AG08395 (cell line): ENCODE data around the gene ESRP2.

ENCODE experiments used
- DNase-seq: peaks from one replicate; pipeline ENCODE4 v3.0.0; 2012; ENCODE audit warnings: mixed read lengths, low spot score

ESRP2 gene

DNA sequence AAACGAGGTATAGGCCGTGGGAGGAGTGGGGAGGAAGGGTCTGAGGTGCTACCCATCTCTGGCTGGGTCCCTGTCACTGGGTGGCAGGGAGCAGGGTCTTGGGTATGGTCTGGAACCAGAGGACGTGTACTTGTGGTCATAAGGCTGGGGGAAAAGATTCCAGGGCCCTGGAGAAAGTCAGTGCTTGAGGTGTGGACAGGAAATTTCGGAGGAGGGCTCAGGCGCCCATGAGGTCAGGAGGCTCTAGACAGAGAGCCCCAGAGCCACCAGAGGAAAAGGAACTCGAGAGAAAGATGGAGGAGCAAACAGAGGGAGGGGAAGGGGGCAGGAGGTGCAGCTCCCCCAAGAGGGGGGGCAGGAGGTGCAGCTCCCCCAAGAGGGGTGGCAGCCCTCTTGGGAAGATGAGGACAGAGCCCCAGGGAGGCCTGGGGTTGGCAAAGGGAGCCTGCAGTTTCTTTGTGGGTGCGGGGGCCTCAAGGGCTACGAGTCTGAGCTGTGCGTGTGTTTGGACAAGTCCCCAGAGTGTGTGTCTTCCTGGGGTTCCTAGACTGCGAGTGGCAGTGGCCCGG, 27.7 kb upstream of the ESRP2 start:
- DNase-seq: no peak

DNA sequence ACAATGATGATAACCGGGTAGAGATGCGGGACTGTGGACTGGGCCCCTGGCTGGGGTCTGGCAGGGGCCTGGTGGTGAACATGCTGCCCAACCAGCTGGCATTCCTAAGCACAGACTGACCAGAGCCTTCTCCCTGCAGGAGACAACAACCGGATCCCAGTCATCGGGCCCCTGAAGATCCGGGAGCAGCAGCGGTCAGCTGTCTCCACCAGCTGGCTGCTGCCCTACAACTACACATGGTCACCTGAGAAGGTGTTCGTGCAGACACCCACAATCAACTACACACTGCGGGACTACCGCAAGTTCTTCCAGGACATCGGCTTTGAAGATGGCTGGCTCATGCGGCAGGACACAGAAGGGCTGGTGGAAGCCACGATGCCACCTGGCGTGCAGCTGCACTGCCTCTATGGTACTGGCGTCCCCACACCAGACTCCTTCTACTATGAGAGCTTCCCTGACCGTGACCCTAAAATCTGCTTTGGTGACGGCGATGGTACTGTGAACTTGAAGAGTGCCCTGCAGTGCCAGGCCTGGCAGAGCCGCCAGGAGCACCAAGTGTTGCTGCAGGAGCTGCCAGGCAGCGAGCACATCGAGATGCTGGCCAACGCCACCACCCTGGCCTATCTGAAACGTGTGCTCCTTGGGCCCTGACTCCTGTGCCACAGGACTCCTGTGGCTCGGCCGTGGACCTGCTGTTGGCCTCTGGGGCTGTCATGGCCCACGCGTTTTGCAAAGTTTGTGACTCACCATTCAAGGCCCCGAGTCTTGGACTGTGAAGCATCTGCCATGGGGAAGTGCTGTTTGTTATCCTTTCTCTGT, 23.3 kb upstream of the ESRP2 start:
- DNase-seq: no peak

DNA sequence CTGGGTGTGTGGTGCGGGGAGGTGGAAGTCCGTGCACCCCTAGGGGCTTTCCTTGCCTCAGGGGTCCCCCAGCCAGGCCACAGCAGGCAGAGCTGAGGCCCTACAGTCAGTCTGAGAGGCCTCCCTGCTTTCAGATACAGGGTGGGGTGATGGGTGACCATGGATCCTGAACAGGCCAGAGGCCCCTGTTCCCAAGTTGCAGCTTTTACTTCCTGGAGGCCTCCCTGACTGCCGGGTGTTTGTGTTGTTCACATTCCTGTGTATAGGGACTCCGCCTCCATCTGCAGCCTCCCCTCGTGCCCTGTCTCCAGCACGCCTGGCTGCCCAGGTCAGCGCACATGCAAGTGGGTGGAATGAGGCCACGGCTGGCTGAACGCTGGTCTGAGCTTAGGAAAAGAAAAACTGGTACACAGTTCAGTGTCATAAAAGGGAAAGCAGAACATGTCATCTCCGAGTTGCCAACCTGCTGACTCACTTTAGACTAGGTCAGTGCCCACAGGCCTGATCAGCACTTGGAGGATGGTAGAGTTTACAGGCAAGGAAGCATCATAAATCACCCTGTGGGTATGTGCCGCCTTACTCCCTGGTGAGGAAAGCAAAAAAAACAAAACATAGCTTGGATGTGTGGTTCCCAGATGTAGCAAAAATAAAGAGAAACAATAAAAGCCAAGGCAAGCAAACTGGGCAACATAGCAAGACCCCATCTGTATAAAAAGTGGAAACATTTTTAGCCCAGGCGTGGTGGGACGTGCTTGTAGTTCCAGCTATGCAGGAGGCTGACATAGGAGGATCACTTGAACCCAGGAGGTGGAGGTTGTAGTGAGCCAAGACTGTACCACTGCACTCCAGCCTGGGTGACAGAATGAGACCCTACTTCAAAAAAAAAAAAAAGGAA, 22.2 kb upstream of the ESRP2 start:
- peak; percentile 67 for DNase-seq

DNA sequence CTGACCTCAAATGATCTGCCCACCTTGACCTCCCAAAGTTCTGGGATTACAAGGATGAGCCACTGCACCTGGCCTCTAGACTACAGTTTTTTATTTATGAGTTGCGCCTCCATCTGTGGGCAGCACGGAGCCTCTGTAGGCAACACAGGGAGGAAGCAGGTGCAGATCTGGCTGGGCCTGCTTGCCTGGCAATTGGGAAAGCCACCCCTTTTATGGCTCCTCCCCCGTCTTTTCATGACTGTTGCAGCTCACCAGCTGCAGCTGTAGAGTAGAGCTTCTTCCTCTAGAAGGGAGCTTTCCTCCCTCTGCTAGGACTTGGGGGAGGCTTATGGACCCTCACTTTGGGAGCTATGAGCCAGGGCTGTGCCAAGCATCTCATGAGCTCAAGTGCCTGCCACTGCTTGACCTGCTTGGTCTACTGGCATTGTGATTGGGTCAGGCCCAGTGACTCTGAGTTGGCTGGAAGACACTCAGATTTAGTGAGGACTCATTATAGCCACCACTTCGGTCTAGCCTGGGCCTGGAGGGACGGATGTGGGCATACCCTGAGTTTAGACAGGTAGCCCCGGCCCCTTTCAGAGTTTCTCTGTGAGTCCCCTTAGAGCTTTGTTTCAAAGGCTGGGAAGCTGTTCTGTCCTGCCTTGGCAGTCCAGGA, 21.5 kb upstream of the ESRP2 start:
- peak; percentile 22 for DNase-seq

DNA sequence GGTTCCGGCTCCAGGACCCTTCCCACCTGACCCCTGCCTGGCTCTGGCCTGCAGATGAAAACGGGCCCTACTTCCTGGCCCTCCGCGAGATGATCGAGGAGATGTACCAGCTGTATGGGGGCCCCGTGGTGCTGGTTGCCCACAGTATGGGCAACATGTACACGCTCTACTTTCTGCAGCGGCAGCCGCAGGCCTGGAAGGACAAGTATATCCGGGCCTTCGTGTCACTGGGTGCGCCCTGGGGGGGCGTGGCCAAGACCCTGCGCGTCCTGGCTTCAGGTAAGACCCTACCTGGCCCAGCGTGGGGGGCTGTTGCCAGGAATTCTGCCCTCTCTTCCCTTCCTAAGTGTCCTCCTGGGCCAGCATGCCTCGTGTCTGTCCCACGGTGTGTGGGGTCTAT, 19.8 kb upstream of the ESRP2 start:
- DNase-seq: no peak

DNA sequence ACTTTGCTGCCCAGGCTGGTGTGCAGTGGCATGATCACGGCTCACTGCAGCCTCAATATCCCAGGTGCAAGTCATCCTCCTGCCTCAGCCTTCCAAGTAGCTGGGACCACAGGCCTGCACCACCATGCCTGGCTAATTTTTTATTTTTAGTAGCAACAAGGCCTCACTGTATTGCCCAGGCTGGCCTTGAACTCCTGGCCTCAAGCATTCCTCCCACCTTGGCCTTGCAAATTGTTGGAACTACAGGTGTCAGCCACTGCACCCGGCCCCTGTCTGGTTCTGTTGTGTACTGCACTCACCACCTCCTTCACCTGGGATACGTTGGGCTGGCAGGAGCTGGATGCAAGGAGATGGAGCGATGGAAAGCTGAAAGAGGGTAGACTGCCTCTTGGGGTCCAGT, 17.8 kb upstream of the ESRP2 start:
- DNase-seq: no peak

DNA sequence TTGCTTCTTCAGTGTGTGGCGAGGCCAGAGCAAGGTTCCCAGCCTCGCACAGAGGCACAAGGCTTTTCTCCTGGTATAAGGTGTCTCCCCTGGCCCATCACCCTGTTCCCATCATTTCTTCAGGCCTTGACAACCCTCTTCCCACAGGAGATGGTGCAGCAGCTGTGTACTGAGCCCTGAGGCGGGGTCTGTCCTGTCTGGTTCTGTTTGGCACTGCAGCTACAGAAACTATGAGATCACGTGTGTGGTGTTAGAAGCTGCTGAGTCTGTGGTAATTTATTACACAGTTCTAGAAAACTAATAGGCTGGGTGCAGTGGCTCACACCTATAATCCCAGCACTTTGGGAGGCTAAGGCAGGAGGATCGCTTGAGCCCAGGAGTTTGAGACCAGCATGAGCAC, 16.5 kb upstream of the ESRP2 start:
- no peak for DNase-seq

DNA sequence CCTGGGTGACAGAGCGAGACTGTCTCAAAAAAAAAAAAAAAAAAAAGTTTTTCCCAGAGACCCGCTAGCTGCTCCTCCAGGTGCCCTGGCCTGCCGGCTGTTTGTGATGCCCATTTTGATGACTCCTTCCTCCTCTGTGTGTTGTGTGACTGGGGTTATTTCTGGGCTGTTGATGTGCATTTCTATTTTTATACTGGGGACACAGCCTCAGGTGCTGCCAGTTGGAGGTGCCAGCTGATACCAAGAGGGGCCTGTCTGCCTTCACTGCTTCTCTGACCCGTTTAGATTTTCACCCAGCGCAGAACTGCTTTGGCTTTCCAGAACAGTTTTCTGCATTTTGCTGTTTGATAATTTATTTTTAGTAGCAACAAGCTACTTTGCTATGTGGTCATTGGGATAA, 15.9 kb upstream of the ESRP2 start:
- no peak for DNase-seq

DNA sequence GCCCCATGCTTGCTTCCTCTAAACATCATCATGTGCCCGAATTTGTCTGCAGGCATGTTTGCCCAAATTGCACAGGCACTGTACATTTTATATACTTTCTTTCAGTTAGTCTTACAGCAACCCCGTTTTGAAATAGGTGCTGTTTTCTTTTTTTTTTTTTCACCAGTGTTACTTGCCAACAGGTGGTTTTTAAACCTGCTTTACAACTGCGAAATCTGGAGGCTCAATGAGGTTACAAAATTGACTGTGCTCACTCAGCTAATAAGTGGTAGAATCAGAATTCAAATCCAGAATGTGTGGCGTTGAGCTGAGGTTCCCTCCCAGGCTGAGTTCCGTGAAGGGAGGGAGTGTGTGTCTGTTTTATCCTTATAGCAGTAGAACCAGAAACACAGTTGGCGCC, 15.0 kb upstream of the ESRP2 start:
- DNase-seq: no peak

DNA sequence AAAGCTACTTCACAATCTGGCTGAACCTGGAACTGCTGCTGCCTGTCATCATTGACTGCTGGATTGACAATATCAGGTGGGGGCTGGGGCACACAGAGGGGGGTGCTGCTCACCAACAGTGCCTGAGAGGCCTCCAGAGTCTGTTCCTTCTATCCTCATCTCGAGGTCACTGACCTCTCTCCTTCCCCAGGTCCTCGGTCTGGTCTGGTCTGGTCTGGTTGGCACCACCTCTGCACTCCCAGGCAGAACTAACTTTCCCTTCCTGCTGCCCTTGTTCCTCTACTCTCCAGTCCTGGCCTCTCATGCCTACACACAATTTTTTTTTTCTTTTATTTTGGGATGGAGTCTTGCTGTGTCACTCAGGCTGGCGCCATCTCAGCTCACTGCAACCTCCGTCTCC, 13.4 kb upstream of the ESRP2 start:
- DNase-seq: no peak

DNA sequence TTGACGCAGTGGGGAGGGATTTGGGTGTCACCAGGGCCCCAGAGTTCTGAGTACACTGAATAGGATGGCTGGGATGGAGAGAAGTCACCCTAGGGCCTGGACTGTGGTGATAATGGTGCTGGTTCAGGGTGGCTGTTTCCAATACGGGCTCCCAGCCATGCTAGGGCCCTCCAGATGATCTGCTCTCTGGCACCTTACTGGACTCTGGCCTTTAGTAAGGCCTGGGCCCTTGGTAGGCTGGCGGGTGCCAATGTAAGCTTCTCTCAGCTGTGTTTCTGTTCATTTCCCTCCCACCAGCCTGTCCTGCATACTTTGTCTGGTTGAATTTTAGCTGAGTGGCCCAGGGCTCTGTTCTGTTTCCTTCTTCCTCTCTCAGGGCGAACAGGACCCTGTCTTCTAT, 12.0 kb upstream of the ESRP2 start:
- DNase-seq: no peak

DNA sequence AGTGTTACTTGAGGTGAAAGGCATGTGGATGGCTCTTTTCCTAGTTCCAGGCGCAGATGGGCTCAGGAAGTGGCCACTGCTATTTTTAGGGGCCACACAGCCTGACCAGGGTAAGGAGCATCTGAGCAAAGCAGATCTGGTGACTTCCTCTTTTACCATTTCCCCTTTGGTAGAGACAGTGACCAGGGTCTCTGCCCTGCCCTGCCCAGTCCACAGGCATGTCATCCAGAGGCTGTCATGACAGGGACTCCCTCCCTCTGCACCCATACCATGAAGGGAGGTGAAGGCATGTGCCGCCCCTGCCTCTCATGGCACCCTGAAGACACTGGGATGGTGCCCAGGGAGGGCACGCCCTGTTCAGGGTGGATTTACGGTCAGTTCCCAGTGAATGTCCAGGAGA, 11.5 kb upstream of the ESRP2 start:
- no peak for DNase-seq

DNA sequence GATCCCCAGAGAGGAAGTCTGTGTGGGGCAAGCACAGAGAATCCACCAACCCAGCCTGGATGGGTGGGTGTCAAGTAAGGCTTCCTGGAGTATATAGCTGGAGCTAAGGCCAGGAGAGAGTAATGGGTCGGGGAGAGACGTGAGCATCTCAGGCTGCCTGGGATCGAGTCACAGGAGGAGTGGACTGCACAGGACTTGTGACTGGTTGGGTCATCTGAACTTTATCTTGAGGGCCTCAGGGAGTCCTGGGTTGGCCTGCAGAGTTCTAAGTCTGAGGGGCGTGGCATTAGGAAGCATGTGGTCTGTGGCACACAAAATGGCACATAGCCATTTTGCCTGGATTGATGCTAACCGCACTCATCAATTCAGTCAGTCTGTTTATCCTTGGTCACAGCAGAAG, 10.7 kb upstream of the ESRP2 start:
- DNase-seq: peak; percentile 33

DNA sequence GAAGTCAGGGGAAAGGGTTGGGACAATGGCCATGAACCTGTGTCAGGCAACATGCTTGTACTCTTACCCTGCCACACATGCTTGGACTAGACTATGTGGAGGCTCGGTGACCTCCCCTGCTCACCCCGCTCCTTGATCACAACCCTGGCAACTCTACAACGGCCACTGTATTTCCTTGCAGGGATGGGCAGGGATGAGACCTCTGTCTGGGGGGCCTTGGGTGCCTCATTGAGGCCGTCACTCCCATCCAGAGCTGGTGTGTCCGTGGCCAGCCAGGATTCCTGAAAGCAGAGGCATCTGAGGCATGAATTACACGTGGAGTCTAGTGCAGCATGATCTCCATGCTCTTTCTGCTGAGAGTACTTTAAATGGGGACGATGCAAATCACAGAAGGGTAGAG, 10.2 kb upstream of the ESRP2 start:
- no peak for DNase-seq

DNA sequence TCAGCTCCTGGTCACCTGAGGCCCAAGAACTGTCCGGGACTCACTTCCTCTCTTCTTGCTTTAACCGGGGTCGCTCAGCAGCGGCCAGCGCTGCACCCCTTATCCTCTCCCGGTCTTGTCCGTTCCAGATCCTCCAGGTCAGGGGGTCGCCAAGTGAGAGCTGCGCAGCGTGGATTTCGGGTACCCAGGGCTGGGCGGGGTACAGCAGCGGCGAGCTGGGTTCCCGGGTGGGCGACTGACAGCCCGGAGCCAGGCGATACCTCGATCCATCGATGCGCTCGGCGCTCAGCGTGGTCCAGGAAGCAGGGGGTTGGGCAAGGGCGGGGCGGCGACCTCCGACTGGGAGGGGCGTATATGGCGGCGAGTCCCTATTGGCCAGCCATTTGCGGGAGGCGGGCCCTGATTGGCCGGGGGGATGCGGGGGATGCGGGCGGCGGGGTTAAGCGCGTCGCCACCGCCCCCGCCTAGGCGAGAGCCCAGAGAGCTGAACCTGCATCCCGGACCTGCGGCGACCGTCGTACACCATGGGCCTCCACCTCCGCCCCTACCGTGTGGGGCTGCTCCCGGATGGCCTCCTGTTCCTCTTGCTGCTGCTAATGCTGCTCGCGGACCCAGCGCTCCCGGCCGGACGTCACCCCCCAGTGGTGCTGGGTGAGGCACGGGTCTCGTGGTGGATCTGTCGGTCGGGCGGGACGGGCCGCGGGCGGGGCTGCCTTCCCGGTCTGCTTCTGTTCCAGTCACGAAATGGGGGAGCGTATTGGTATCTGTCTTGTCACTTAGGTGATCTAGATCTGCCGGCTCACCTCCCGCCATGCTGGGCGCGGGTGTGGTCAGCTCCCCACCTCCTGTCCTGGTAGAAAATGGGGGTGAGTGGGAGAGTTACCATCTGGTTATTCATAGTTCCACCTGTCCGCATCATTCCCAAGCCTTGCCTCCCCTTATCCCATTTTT, 9.3 kb upstream of the ESRP2 start, which contains the start of gene PLA2G15:
Gene PLA2G15, plus strand, starts transcription at position 471 of the 951 bp plus-strand sequence. Its CDS starts 54 bp downstream, at position 525.
- DNase-seq: peak; percentile 98

DNA sequence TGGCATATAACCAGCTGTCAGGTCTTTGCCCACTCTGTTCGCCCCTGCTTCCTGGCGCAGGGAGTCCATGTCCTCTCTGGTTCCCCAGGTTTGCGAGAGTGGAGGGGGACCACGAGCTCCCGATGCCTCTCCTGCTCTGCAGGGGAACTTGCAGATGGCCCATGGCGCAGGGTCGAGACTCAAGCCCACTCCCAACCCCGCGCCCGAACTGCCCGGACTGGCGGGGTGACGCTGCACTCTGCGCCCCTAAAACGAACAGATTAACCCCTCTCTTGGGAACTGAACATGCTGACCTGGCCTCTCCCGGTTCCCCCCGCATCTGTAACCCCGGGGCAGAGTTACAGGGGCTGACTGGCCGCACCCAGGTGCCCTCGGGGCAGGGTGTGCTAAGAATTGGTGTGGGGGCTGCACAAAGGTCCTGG, 8.6 kb upstream of the ESRP2 start:
- DNase-seq: no peak

DNA sequence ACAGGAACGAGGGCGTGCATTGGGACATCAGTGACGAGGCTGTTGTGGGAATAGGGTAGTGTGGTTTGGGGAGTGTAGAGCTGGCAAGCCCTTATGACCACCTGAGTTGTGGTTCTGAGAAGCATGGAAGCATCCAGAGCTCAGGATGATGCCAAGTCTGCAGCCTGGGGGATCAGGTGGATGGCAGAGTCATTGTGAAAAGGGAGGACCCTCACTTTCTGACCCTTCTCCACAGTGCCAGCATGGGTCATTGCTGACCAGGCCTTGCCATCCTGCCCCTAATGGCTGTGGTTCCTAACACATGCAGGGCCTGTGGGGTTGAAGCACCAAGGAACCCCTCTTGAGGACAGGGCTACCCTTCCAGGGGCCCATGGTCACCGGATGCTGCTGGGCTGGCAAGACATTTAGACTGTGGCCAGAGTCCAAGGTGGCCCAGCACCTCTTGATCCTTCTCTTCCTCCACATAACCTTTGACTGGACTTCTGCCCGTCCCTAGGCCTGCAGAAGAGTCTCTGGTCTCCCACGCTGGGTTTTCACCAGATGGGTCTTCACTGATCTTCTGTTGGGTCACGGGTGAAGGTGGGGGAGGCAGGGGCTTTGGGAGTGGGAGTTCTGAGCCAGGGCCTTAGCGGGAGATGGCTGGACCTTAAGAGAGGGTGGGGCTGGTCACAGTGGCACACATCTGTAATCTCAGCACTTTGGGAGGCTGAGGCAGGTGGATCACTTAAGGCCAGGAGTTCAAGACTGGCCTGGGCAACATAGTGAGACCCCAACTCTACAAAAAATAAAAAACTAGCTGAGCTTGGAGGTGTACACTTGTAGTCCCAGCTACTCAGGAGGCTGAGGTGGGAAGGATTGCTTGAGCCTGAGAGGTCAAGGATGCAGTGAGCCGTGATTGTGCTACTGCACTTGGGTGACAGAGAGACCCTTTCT, 7.3 kb upstream of the ESRP2 start:
- DNase-seq: no peak

DNA sequence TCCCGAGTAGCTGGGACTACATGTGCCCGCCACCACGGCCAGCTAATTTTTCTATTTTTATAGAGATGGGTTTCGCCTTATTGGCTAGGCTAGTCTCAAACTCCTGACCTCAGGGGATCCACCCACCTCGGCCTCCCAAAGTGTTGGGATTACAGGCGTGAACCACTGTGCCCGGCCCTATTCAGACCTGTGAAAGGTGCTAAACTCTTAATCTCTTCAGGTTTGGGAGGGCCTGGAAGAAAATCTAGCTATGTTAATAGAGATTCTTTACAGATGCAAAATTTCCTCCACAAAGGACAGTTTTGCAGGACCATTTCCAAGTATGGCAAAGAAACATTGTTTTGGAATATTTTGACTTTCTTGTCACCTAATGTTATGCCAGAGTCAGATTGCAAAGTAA, 6.2 kb upstream of the ESRP2 start:
- no peak for DNase-seq

DNA sequence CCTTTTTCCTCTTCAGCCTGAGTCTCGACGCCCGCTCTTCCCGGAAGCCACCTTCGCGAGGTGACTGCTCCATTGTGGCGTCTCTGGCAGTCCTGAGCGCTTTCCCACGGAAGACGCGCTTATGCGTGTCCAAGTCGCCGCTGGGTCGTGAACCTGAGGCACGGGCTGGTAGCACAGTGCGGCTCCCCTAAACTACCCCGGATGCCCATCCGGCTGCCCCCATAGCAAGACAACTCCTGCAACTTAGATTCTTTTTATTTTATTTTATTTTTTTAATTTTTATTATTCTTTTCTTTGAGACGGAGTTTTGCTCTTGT, 2.1 kb upstream of the ESRP2 start:
- DNase-seq: no peak
